ENCODE measurements around the gene PIEZO1. TPM values are rescaled to one million over a fixed set of nuclear protein-coding genes. Genes with fewer than 3 reads are reported as not detected.

Gene PIEZO1
- total and polyA plus RNA-seq, 10 of the 15 experiments (the other 5 are each of a cell fraction or from before 2014, with no cell fraction given), result 1.3 to 169 (median 33.4) TPM

DNA sequence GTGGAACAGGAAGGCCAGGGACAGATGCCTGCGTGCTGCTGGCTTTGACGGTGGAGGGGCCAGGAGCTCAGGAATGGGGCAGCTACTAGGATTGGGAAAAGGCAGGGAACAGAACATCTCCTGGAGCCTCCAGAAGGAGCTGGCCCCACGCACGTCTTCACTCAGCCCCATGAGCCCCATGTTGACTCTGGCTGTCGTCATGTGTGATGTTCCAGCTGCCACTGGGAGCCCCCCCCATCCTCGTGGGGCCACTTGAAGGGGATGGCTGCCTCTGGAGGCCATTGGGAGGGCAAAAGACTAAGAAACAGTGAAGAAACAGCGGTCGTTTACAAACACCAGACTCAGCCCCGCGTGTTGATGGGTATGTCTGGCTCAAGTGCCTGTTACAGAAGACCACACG is 45.2 kb upstream of the PIEZO1 start:
- WGBS (ENCODE audit: insufficient coverage, insufficient replicate concordance, low lambda C conversion rate, missing lambda C conversion rate), result 66% methylated on average over 11 of the region's 11 CpGs
- H3K27ac ChIP-seq (ENCODE audit: control insufficient read depth, insufficient read depth), result no peak overlapping the region
- no peak overlapping the region for H3K4me3 ChIP-seq
- BruUV-seq (replicated peaks), result no TSS peak
- intact Hi-C loops (cut with micrococcal nuclease; ENCODE audit: unreplicated experiment) (no loop called here), in situ Hi-C loops (cut with MboI) (no loop called here)
- no peaks in the 10 kb centered on the region for H3K9me3 ChIP-seq (replicated peaks; ENCODE audit: control insufficient read depth, insufficient read depth, low read length)
- no peak overlapping the region for H3K4me2 ChIP-seq (ENCODE audit: control insufficient read depth, insufficient read depth)
- TF ChIP-seq BHLHE40 (IDR thresholded peaks at IDR 0.05; ENCODE audit: borderline replicate concordance in 1 of 2, low read depth in 2 of 2, low read length in 1 of 2) (no peak), EP300 (IDR thresholded peaks at IDR 0.05; ENCODE audit: borderline replicate concordance in 1 of 2, control insufficient read depth in 1 of 2, low read depth in 2 of 2, low read length in 2 of 2) (no peak), NR2F1 (conservative IDR thresholded peaks at IDR 0.05) (no peak), MEF2B (IDR thresholded peaks at IDR 0.05; ENCODE audit: partially characterized antibody, poor library complexity, severe bottlenecking) (no peak), ZNF384 (IDR thresholded peaks at IDR 0.05; ENCODE audit: borderline replicate concordance, low read depth, low read length) (no peak), IRF5 (IDR thresholded peaks at IDR 0.05; ENCODE audit: borderline replicate concordance) (no peak), SMAD5 (IDR thresholded peaks at IDR 0.05; ENCODE audit: low read depth) (no peak), CHD1 (IDR thresholded peaks at IDR 0.05; ENCODE audit: low read depth, low read length) (no peak), ZZZ3 (IDR thresholded peaks at IDR 0.05; ENCODE audit: control insufficient read depth, insufficient read length, low read depth) (no peak), CREB1 (IDR thresholded peaks at IDR 0.05; ENCODE audit: low read depth) (no peak), IKZF1 (conservative IDR thresholded peaks at IDR 0.05) (no peak), MXI1 (IDR thresholded peaks at IDR 0.05; ENCODE audit: low read depth, low read length) (no peak)
- TF ChIP-seq, protein P1, sequence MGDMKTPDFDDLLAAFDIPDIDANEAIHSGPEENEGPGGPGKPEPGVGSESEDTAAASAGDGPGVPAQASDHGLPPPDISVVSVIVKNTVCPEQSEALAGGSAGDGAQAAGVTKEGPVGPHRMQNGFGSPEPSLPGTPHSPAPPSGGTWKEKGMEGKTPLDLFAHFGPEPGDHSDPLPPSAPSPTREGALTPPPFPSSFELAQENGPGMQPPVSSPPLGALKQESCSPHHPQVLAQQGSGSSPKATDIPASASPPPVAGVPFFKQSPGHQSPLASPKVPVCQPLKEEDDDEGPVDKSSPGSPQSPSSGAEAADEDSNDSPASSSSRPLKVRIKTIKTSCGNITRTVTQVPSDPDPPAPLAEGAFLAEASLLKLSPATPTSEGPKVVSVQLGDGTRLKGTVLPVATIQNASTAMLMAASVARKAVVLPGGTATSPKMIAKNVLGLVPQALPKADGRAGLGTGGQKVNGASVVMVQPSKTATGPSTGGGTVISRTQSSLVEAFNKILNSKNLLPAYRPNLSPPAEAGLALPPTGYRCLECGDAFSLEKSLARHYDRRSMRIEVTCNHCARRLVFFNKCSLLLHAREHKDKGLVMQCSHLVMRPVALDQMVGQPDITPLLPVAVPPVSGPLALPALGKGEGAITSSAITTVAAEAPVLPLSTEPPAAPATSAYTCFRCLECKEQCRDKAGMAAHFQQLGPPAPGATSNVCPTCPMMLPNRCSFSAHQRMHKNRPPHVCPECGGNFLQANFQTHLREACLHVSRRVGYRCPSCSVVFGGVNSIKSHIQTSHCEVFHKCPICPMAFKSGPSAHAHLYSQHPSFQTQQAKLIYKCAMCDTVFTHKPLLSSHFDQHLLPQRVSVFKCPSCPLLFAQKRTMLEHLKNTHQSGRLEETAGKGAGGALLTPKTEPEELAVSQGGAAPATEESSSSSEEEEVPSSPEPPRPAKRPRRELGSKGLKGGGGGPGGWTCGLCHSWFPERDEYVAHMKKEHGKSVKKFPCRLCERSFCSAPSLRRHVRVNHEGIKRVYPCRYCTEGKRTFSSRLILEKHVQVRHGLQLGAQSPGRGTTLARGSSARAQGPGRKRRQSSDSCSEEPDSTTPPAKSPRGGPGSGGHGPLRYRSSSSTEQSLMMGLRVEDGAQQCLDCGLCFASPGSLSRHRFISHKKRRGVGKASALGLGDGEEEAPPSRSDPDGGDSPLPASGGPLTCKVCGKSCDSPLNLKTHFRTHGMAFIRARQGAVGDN (IDR thresholded peaks at IDR 0.05), result no peak
- TF ChIP-seq, protein P2, sequence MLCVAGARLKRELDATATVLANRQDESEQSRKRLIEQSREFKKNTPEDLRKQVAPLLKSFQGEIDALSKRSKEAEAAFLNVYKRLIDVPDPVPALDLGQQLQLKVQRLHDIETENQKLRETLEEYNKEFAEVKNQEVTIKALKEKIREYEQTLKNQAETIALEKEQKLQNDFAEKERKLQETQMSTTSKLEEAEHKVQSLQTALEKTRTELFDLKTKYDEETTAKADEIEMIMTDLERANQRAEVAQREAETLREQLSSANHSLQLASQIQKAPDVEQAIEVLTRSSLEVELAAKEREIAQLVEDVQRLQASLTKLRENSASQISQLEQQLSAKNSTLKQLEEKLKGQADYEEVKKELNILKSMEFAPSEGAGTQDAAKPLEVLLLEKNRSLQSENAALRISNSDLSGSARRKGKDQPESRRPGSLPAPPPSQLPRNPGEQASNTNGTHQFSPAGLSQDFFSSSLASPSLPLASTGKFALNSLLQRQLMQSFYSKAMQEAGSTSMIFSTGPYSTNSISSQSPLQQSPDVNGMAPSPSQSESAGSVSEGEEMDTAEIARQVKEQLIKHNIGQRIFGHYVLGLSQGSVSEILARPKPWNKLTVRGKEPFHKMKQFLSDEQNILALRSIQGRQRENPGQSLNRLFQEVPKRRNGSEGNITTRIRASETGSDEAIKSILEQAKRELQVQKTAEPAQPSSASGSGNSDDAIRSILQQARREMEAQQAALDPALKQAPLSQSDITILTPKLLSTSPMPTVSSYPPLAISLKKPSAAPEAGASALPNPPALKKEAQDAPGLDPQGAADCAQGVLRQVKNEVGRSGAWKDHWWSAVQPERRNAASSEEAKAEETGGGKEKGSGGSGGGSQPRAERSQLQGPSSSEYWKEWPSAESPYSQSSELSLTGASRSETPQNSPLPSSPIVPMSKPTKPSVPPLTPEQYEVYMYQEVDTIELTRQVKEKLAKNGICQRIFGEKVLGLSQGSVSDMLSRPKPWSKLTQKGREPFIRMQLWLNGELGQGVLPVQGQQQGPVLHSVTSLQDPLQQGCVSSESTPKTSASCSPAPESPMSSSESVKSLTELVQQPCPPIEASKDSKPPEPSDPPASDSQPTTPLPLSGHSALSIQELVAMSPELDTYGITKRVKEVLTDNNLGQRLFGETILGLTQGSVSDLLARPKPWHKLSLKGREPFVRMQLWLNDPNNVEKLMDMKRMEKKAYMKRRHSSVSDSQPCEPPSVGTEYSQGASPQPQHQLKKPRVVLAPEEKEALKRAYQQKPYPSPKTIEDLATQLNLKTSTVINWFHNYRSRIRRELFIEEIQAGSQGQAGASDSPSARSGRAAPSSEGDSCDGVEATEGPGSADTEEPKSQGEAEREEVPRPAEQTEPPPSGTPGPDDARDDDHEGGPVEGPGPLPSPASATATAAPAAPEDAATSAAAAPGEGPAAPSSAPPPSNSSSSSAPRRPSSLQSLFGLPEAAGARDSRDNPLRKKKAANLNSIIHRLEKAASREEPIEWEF (IDR thresholded peaks at IDR 0.05; ENCODE audit: insufficient replicate concordance, low read depth, low read length), result no peak
- ChIA-PET RAD21 (ENCODE audit: unreplicated experiment) (no interaction called here), POLR2A (no interaction called here), SMC1A (ENCODE audit: uncharacterized antibody, unreplicated experiment) (no interaction called here), CTCF (no interaction called here)
- no peak for DNase-seq (ENCODE audit: low read depth, low spot score)
- H3K79me2 ChIP-seq (ENCODE audit: control insufficient read depth, insufficient read depth, low read length), result no peaks in the 10 kb centered on the region
- no peaks in the 10 kb centered on the region for H4K20me1 ChIP-seq (ENCODE audit: control insufficient read depth, insufficient read depth)
- FAIRE-seq, result no peak
- no peak for ATAC-seq
- no peaks in the 10 kb centered on the region for H3K4me1 ChIP-seq (ENCODE audit: control insufficient read depth, insufficient read depth, low read length)
- H3K9ac ChIP-seq (ENCODE audit: control insufficient read depth, insufficient read depth, low read length), result no peak overlapping the region
- H2AFZ ChIP-seq (ENCODE audit: control insufficient read depth, low read depth, low read length), result no peak overlapping the region
- no peaks in the 10 kb centered on the region for H3K36me3 ChIP-seq (ENCODE audit: control insufficient read depth in 2 of 2, insufficient read depth in 2 of 2, low read length in 1 of 2)
- no peaks in the 10 kb centered on the region for H3K27me3 ChIP-seq (replicated peaks in 1 of 2; ENCODE audit: control insufficient read depth in 2 of 2, insufficient read depth in 2 of 2, low read length in 1 of 2)

All from GM12878 (cell line).